H1 (cell line): ENCODE data around the gene TAOK1. TPM values are rescaled to one million over a fixed set of nuclear protein-coding genes. Genes with fewer than 3 reads are reported as not detected.

Source experiments
- CTCF ChIA-PET: fragments of 300-600 bp; sonication (Branson Sonifier 250); formaldehyde crosslinking; loops from one replicate; lab custom pipeline; 2021; ENCODE audit not compliant: partially characterized antibody; lab: Charles Lee
- POLR2A ChIA-PET: fragments of 300-600 bp; sonication (Branson Sonifier 250); formaldehyde crosslinking; loops from one replicate; lab custom pipeline; 2021; ENCODE audit warnings: inconsistent platforms; ENCODE audit not compliant: partially characterized antibody; lab: Charles Lee
- DNase-seq, 2 experiments: peaks; one replicate each; pipeline versions ENCODE4 v3.0.0 to v3.0.0-alpha.2; 2010 to 2022; ENCODE audit warnings: low spot score in 2 of 2, low read depth in 1 of 2, mixed read lengths in 1 of 2
- FAIRE-seq: peaks from 2 replicates; lab custom pipeline; 2011; peaks lifted over from hg19 to GRCh38; lab: Jason Lieb, UNC
- H2AFZ ChIP-seq: 2 replicates; pipeline ENCODE4 v1.8.1; 2012; ENCODE audit warnings: low read length, inconsistent platforms
- H2AK5ac ChIP-seq: 2 replicates; pipeline ENCODE4 v1.6.1; 2013; ENCODE audit warnings: low read depth, low read length
- H2BK120ac ChIP-seq: replicated peaks from 2 replicates; pipeline ENCODE3; 2013; ENCODE audit warnings: low read depth, low read length, inconsistent platforms
- H2BK12ac ChIP-seq: 2 replicates; pipeline ENCODE4 v1.6.1; 2013; ENCODE audit warnings: low read depth, low read length
- H2BK15ac ChIP-seq: 2 replicates; pipeline ENCODE4 v1.6.1; 2013; ENCODE audit warnings: low read length
- H2BK20ac ChIP-seq: 2 replicates; pipeline ENCODE4 v1.6.1; 2013; ENCODE audit warnings: low read length
- H2BK5ac ChIP-seq: 2 replicates; pipeline ENCODE4 v1.6.1; 2013; ENCODE audit warnings: low read depth, low read length
- H3K14ac ChIP-seq: 2 replicates; pipeline ENCODE4 v1.6.1; 2013; ENCODE audit warnings: inconsistent platforms; ENCODE audit not compliant: insufficient read length
- H3K18ac ChIP-seq: 2 replicates; pipeline ENCODE4 v1.6.1; 2013; ENCODE audit warnings: low read length; ENCODE audit errors: extremely low read depth
- H3K23ac ChIP-seq: 2 replicates; pipeline ENCODE4 v1.6.1; 2013; ENCODE audit warnings: inconsistent platforms; ENCODE audit not compliant: insufficient read length
- H3K23me2 ChIP-seq: 2 replicates; pipeline ENCODE4 v1.6.1; 2013; ENCODE audit warnings: low read depth, low read length
- H3K27ac ChIP-seq: 2 replicates; pipeline ENCODE4 v1.6.1; 2011; ENCODE audit warnings: low read depth, low read length, inconsistent platforms
- H3K27me3 ChIP-seq, 4 experiments: replicated peaks in 1 of 4; 1 replicate in 1 of 4; 2 replicates in 3 of 4; pipeline versions ENCODE4 v1.6.1 to v1.8.1; 2011 to 2013; ENCODE audit warnings: low read length in 3 of 4, mild to moderate bottlenecking in 3 of 4, inconsistent platforms in 2 of 4, mixed read lengths in 2 of 4, moderate library complexity in 1 of 4; ENCODE audit not compliant: control insufficient read depth in 3 of 4, insufficient read depth in 3 of 4; ENCODE audit errors: extremely low read depth in 1 of 4
- H3K36me3 ChIP-seq, 4 experiments: 2 replicates each; pipeline versions ENCODE4 v1.6.1 to v1.8.1; 2011 to 2013; ENCODE audit warnings: mild to moderate bottlenecking in 4 of 4, low read length in 3 of 4, moderate library complexity in 2 of 4, control low read depth in 1 of 4, inconsistent platforms in 1 of 4; ENCODE audit not compliant: insufficient read depth in 4 of 4, control insufficient read depth in 2 of 4
- H3K4ac ChIP-seq: replicated peaks from 2 replicates; pipeline ENCODE3; 2013; ENCODE audit warnings: low read length, low read depth, mixed read lengths, inconsistent platforms; ENCODE audit not compliant: insufficient read length
- H3K4me1 ChIP-seq, 4 experiments: replicated peaks in 1 of 4; 1 replicate in 1 of 4; 2 replicates in 3 of 4; pipeline versions ENCODE4 v1.6.1 to v1.8.1; 2011 to 2013; ENCODE audit warnings: low read length in 3 of 4, inconsistent platforms in 2 of 4, mixed read lengths in 1 of 4; ENCODE audit not compliant: insufficient read depth in 4 of 4, control insufficient read depth in 3 of 4
- H3K4me2 ChIP-seq, 2 experiments: 2 replicates each; pipeline versions ENCODE4 v1.6.1 to v1.8.1; 2011 to 2013; ENCODE audit warnings: low read depth in 2 of 2, low read length in 2 of 2, control low read depth in 1 of 2, inconsistent platforms in 1 of 2, mild to moderate bottlenecking in 1 of 2; ENCODE audit not compliant: insufficient read depth in 1 of 2
- H3K4me3 ChIP-seq, 4 experiments: fragments of 200-600, 300-600 bp in 1 of 4; sonication (generic), shearing (Covaris generic), sonication (Bioruptor Twin) in 1 of 4; 2 replicates each; pipeline versions ENCODE4 v1.5.1 to v1.8.1; 2011 to 2016; ENCODE audit warnings: low read length in 4 of 4, low read depth in 3 of 4, control low read depth in 2 of 4, inconsistent platforms in 2 of 4, mild to moderate bottlenecking in 2 of 4, mixed read lengths in 1 of 4, moderate library complexity in 1 of 4; ENCODE audit not compliant: insufficient read depth in 2 of 4; ENCODE audit errors: extremely low read depth in 1 of 4
- H3K56ac ChIP-seq: replicated peaks from 2 replicates; pipeline ENCODE3; 2013; ENCODE audit warnings: low read depth, mild to moderate bottlenecking, mixed read lengths, low read length, inconsistent platforms; ENCODE audit not compliant: insufficient read length
- H3K79me1 ChIP-seq: 2 replicates; pipeline ENCODE4 v1.6.1; 2013; ENCODE audit warnings: low read depth, low read length, control low read depth
- H3K79me2 ChIP-seq, 2 experiments: 2 replicates each; pipeline versions ENCODE4 v1.6.1 to v1.8.1; 2012 to 2013; ENCODE audit warnings: low read length in 2 of 2, mild to moderate bottlenecking in 2 of 2, inconsistent platforms in 1 of 2; ENCODE audit not compliant: insufficient read depth in 2 of 2, control insufficient read depth in 1 of 2
- H3K9ac ChIP-seq, 4 experiments: replicated peaks in 1 of 4; 1 replicate in 1 of 4; 2 replicates in 3 of 4; pipeline versions ENCODE4 v1.6.1 to v1.8.1; 2011 to 2013; ENCODE audit warnings: low read depth in 3 of 4, low read length in 3 of 4, control low read depth in 2 of 4, mild to moderate bottlenecking in 2 of 4, moderate library complexity in 2 of 4, inconsistent platforms in 1 of 4; ENCODE audit errors: extremely low read depth in 1 of 4
- H3K9me3 ChIP-seq, 2 experiments: 2 replicates each; pipeline versions ENCODE4 v1.6.1 to v1.8.1; 2012 to 2013; ENCODE audit warnings: mild to moderate bottlenecking in 2 of 2, moderate library complexity in 2 of 2, control low read depth in 1 of 2, inconsistent platforms in 1 of 2, low read depth in 1 of 2, low read length in 1 of 2, mixed read lengths in 1 of 2; ENCODE audit not compliant: insufficient read depth in 2 of 2
- H4K20me1 ChIP-seq, 2 experiments: replicated peaks in 1 of 2; 2 replicates each; pipeline versions ENCODE3 to v1.8.1; 2011 to 2013; ENCODE audit warnings: inconsistent platforms in 2 of 2, low read length in 2 of 2, mild to moderate bottlenecking in 1 of 2; ENCODE audit not compliant: insufficient read depth in 2 of 2, control insufficient read depth in 1 of 2
- H4K5ac ChIP-seq: 2 replicates; pipeline ENCODE4 v1.6.1; 2013; ENCODE audit warnings: low read length, low read depth, mixed read lengths, inconsistent platforms; ENCODE audit not compliant: insufficient read length
- H4K8ac ChIP-seq: 2 replicates; pipeline ENCODE4 v1.8.0; 2013; ENCODE audit warnings: mild to moderate bottlenecking, moderate library complexity, low read length, inconsistent platforms; ENCODE audit not compliant: insufficient read depth; ENCODE audit errors: extremely low read depth
- H4K91ac ChIP-seq: replicated peaks from 2 replicates; pipeline ENCODE3; 2013; ENCODE audit warnings: low read length, mixed read lengths, inconsistent platforms; ENCODE audit not compliant: insufficient read length
- CREB1 ChIP-seq: IDR thresholded peaks from 2 replicates; pipeline ENCODE4 v1.6.1; 2012; ENCODE audit warnings: inconsistent platforms
- GABPA ChIP-seq: IDR thresholded peaks from 2 replicates; pipeline ENCODE4 v1.6.1; 2011; ENCODE audit warnings: mild to moderate bottlenecking, low read length, moderate library complexity, borderline replicate concordance; ENCODE audit not compliant: insufficient read depth
- POLR2AphosphoS5 ChIP-seq: IDR thresholded peaks from 2 replicates; pipeline ENCODE4 v1.6.1; 2011; ENCODE audit warnings: low read depth, low read length
- SAP30 ChIP-seq: fragments of 300-600 bp; sonication (generic); IDR thresholded peaks from 2 replicates; pipeline ENCODE4 v1.7.1; 2012; ENCODE audit warnings: low read length, moderate library complexity, mild to moderate bottlenecking, inconsistent platforms; ENCODE audit not compliant: insufficient read depth, insufficient replicate concordance
- SP1 ChIP-seq: IDR thresholded peaks from 2 replicates; pipeline ENCODE4 v1.6.1; 2011; ENCODE audit warnings: low read depth, low read length
- SP2 ChIP-seq: IDR thresholded peaks from 2 replicates; pipeline ENCODE4 v1.6.1; 2012; ENCODE audit warnings: mild to moderate bottlenecking, low read length, inconsistent platforms
- TBP ChIP-seq: IDR thresholded peaks from 2 replicates; pipeline ENCODE4 v1.6.1; 2011; ENCODE audit warnings: low read depth, low read length, improper control_type of control experiment
- TCF12 ChIP-seq: IDR thresholded peaks from 2 replicates; pipeline ENCODE4 v1.6.1; 2011; ENCODE audit warnings: low read depth, mild to moderate bottlenecking, low read length
- ZNF274 ChIP-seq: IDR thresholded peaks from 2 replicates; pipeline ENCODE4 v1.7.0; 2012; ENCODE audit warnings: low read length, borderline replicate concordance; ENCODE audit errors: extremely low read depth
- WGBS, 2 experiments: shearing (Covaris generic) in 1 of 2; methylation state at CpG; one replicate each; pipeline versions ENCODE4 v1.1.6 to v1.1.7; 2013 to 2015; ENCODE audit warnings: low lambda C conversion rate in 2 of 2, mixed read lengths in 2 of 2, inconsistent platforms in 1 of 2, low coverage in 1 of 2, missing lambda C conversion rate in 1 of 2; ENCODE audit not compliant: insufficient replicate concordance in 2 of 2, insufficient coverage in 1 of 2, insufficient read length in 1 of 2; ENCODE audit errors: extremely low coverage in 1 of 2, missing lambda C conversion rate in 1 of 2; 5-methylcytosine and 5-hydroxymethylcytosine counted together
- polyA plus RNA-seq, 7 experiments: library from polyadenylated mRNA; depleted of rRNA in 3 of 7; stranded (reverse) in 5 of 7; unstranded in 2 of 7; fragments of >200 nt in 5 of 7; fragments of 200-250 nt in 2 of 7; gene quantifications; 1 replicate in 5 of 7; 2 replicates in 1 of 7; 4 replicates in 1 of 7; pipeline versions ENCODE4 v1.2.1 to v1.2.3, GENCODE V29; 2011 to 2013; ENCODE audit warnings: missing spikeins in 2 of 7, mixed read lengths in 2 of 7
- total RNA-seq: library from RNA; stranded (reverse); fragmentation: NEBNext Ultra II Directional; extraction: Animal tissue kit (Norgen Biotek cat#: 25700); gene quantifications from 2 replicates; pipeline ENCODE4 v1.2.1, GENCODE V29; 2021
- TF ChIP-seq, protein P1 (sequence below), 3 experiments: IDR thresholded peaks; 1 replicate in 2 of 3; 2 replicates in 1 of 3; pipeline versions ENCODE4 v1.5.1 to v1.6.1; 2011; ENCODE audit warnings: low read length in 3 of 3, mild to moderate bottlenecking in 3 of 3, inconsistent platforms in 2 of 3, low read depth in 1 of 3, moderate library complexity in 1 of 3; ENCODE audit not compliant: insufficient read depth in 1 of 3; ENCODE audit errors: control extremely low read depth in 1 of 3

TAOK1 gene
- total and polyA plus RNA-seq, 2 of the 8 experiments (the other 6 are each of a cell fraction or from before 2014, with no cell fraction given), result 12.2 to 90.6 TPM

DNA sequence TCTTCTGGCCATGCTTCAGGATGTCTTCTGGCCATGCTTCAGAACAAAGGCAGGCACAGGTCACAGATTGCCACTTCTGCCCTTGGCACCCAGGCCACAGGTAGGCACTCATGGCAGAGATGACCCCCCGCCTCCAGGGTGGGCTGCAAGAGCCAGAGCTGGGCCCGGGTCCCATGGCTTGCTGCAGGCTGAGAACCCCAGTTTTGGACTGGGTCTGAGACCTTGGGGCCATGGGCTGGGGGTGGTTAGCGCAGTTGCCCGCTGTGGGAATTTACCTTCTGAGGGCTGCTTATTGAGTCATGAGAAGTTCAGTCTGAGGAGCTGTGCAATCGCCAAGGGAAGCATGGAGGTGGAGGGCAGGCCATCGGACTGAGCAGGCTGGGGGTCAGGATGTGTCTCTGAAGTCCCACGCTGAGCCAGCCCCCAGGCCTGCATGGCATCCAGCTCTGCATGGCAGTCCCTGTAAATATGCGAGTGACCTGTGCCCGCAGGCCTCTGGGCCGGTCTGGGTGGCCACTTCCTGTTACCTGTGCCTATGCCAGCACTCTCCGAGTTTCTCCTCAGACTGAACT is 204.4 kb downstream of the TAOK1 start:
- H3K4ac ChIP-seq, result peak overlapping the region; percentile 75
- no peak overlapping the region for H3K9ac ChIP-seq
- H2AFZ ChIP-seq, result no peak overlapping the region
- peaks cover 10 to 60% (median 39%) of the 10 kb centered on the region in 4 experiments for H3K4me1 ChIP-seq
- H3K9me3 ChIP-seq, result no peaks in the 10 kb centered on the region
- peaks cover 9% of the 10 kb centered on the region for H3K79me1 ChIP-seq
- 77% methylated on average over 11 of the region's 11 CpGs; no CpG with 5 or more reads in 1 of the 2 experiments for WGBS, 2 experiments
- H4K8ac ChIP-seq, result no peak overlapping the region; the same call in 1 of the 2 replicates
- H4K20me1 ChIP-seq, result peaks cover 0 to 16% of the 10 kb centered on the region in 2 experiments
- FAIRE-seq, result no peak
- no peak overlapping the region; the same call in 1 of the 2 replicates for H2BK12ac ChIP-seq
- H2BK5ac ChIP-seq, result no peak overlapping the region; the same call in 1 of the 2 replicates
- H2BK120ac ChIP-seq, result no peak overlapping the region
- POLR2A ChIA-PET, result interaction anchor here (0.9 to 3.2 kb wide), 4 partner anchors 13 to 23 kb away, joined by 4 to 12 read pairs (median 4); no protein-coding TSS in a partner anchor
- H2AK5ac ChIP-seq, result no peak overlapping the region; the same call in 1 of the 2 replicates
- H2BK20ac ChIP-seq, result no peak overlapping the region
- DNase-seq, result no peak
- CTCF ChIA-PET, result interaction anchor here (0.8 to 5.0 kb wide), 9 partner anchors 9 to 642 kb away, joined by 3 to 167 read pairs (median 5); partner anchors contain the start of gene TP53I13
- H3K4me3 ChIP-seq, result peak overlapping the region in 3 of 4 experiments; percentile 65 to 83 (median 70); a peak in 6 of 8 replicates
- no peaks in the 10 kb centered on the region for H3K36me3 ChIP-seq
- no peak overlapping the region; the same call in 1 of the 2 replicates for H3K18ac ChIP-seq
- 0 out of 2 replicates have a peak overlapping the region, but pooled peaks have one; percentile 29 for H2BK15ac ChIP-seq
- H3K56ac ChIP-seq, result no peak overlapping the region
- H3K23ac ChIP-seq, result no peak overlapping the region
- no peak overlapping the region for H4K91ac ChIP-seq
- no peak overlapping the region for H3K27ac ChIP-seq
- peaks cover 32% of the 10 kb centered on the region for H3K23me2 ChIP-seq
- no peak overlapping the region for H3K14ac ChIP-seq
- peaks cover 0 to 34% of the 10 kb centered on the region in 2 experiments; a peak in 2 of 4 replicates for H3K79me2 ChIP-seq
- H4K5ac ChIP-seq, result no peak overlapping the region
- H3K4me2 ChIP-seq, result peak overlapping the region; percentile 86 to 93
- H3K27me3 ChIP-seq, result peaks cover 0 to 6% (median 5%) of the 10 kb centered on the region in 4 experiments; a peak in 2 of 7 replicates
- TF ChIP-seq ZNF274 (no peak), TBP (no peak), TCF12 (no peak), SP2 (no peak), CREB1 (no peak), SAP30 (no peak), SP1 (no peak), GABPA (no peak), POLR2AphosphoS5 (no peak)
- TF ChIP-seq, protein P1, sequence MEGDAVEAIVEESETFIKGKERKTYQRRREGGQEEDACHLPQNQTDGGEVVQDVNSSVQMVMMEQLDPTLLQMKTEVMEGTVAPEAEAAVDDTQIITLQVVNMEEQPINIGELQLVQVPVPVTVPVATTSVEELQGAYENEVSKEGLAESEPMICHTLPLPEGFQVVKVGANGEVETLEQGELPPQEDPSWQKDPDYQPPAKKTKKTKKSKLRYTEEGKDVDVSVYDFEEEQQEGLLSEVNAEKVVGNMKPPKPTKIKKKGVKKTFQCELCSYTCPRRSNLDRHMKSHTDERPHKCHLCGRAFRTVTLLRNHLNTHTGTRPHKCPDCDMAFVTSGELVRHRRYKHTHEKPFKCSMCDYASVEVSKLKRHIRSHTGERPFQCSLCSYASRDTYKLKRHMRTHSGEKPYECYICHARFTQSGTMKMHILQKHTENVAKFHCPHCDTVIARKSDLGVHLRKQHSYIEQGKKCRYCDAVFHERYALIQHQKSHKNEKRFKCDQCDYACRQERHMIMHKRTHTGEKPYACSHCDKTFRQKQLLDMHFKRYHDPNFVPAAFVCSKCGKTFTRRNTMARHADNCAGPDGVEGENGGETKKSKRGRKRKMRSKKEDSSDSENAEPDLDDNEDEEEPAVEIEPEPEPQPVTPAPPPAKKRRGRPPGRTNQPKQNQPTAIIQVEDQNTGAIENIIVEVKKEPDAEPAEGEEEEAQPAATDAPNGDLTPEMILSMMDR (IDR thresholded peaks at IDR 0.05; ENCODE audit: control extremely low read depth in 1 of 3, insufficient read depth in 1 of 3, low read depth in 1 of 3, low read length in 3 of 3), result no peak
